OCI-LY7 (cell line): ENCODE measurements around the gene BDP1. TPM values are rescaled to one million over a fixed set of nuclear protein-coding genes. Genes with fewer than 3 reads are reported as not detected.

ENCODE experiments used
- BruUV-seq: library from RNA; stranded (reverse); fragments of 400-500 nt; replicated peaks from 2 replicates; lab custom pipeline; 2021; lab: Mats Ljungman, UMichigan
- CTCF ChIA-PET: fragments of 300-600 bp; sonication (Branson Sonifier 250); formaldehyde crosslinking; loops from one replicate; lab custom pipeline; 2022; ENCODE audit warnings: antibody characterized with exemption; ENCODE audit not compliant: unreplicated experiment; lab: Charles Lee
- POLR2A ChIA-PET: fragments of 300-600 bp; sonication (Branson Sonifier 250); formaldehyde crosslinking; loops from one replicate; lab custom pipeline; 2022; ENCODE audit warnings: antibody characterized with exemption; lab: Charles Lee
- DNase-seq: peaks from one replicate; pipeline ENCODE4 v3.0.0-alpha.2; 2015; ENCODE audit warnings: low spot score
- H2AFZ ChIP-seq: fragments of 200-600 bp; sonication (generic), shearing (Covaris generic); 2 replicates; pipeline ENCODE4 v1.6.1; 2014; ENCODE audit warnings: mild to moderate bottlenecking, antibody characterized with exemption, low read length, moderate library complexity
- H3K27ac ChIP-seq: fragments of 200-600 bp; sonication (generic); 2 replicates; pipeline ENCODE4 v1.5.1; 2014; ENCODE audit warnings: mixed run types, low read depth, mild to moderate bottlenecking, moderate library complexity, low read length, inconsistent platforms; ENCODE audit not compliant: poor library complexity, severe bottlenecking
- H3K36me3 ChIP-seq: fragments of 200-600 bp; sonication (generic); 2 replicates; pipeline ENCODE4 v1.6.1; 2014; ENCODE audit warnings: mild to moderate bottlenecking, antibody characterized with exemption, low read length, moderate library complexity, mixed read lengths; ENCODE audit not compliant: insufficient read depth
- H3K4me1 ChIP-seq: fragments of 200-600 bp; sonication (generic); 2 replicates; pipeline ENCODE4 v1.5.1; 2014; ENCODE audit warnings: mild to moderate bottlenecking, low read length; ENCODE audit not compliant: insufficient read depth, poor library complexity, severe bottlenecking
- H3K4me2 ChIP-seq: fragments of 200-600 bp; sonication (generic); 2 replicates; pipeline ENCODE4 v1.6.1; 2014; ENCODE audit warnings: mild to moderate bottlenecking, low read length
- H3K4me3 ChIP-seq: fragments of 200-600 bp; sonication (generic); 2 replicates; pipeline ENCODE4 v1.5.1; 2014; ENCODE audit warnings: mild to moderate bottlenecking, low read depth, low read length; ENCODE audit not compliant: poor library complexity, severe bottlenecking
- H3K79me2 ChIP-seq: fragments of 200-600 bp; sonication (generic); 2 replicates; pipeline ENCODE4 v1.6.1; 2016; ENCODE audit warnings: low read depth, mild to moderate bottlenecking, low read length, moderate library complexity, mixed read lengths; ENCODE audit not compliant: insufficient read depth
- H3K9me2 ChIP-seq: fragments of 200-600 bp; sonication (generic); 2 replicates; pipeline ENCODE4 v1.6.1; 2016; ENCODE audit warnings: mild to moderate bottlenecking, low read length, mixed read lengths; ENCODE audit not compliant: insufficient read depth
- H3K9me3 ChIP-seq: fragments of 200-600 bp; sonication (generic); 2 replicates; pipeline ENCODE4 v1.6.1; 2014; ENCODE audit warnings: mild to moderate bottlenecking, mixed run types, low read length, mixed read lengths
- H4K20me1 ChIP-seq: fragments of 200-600 bp; sonication (generic); 2 replicates; pipeline ENCODE4 v1.6.1; 2014; ENCODE audit warnings: mild to moderate bottlenecking, antibody characterized with exemption, low read length, moderate library complexity, mixed read lengths; ENCODE audit not compliant: insufficient read depth
- EZH2phosphoT487 ChIP-seq: fragments of 200-600 bp; sonication (generic); IDR thresholded peaks from 2 replicates; pipeline ENCODE4 v1.6.1; 2018; ENCODE audit warnings: low read depth, borderline replicate concordance, mild to moderate bottlenecking, mixed run types, antibody characterized with exemption, low read length, moderate library complexity, mixed read lengths
- intact Hi-C: fragments of 100-400 bp; cut with micrococcal nuclease; formaldehyde crosslinking; loops from one replicate; pipeline ENCODE4 v1.10.0; 2022; ENCODE audit not compliant: unreplicated experiment
- total RNA-seq, 2 experiments: library from RNA; depleted of rRNA in 1 of 2; stranded (reverse); fragments of >200 nt in 1 of 2; shearing (Covaris generic) in 1 of 2; gene quantifications; 2 replicates each; pipeline ENCODE4 v1.2.3, GENCODE V29; 2014 to 2022
- TF ChIP-seq, protein P1 (sequence below): fragments of 200-600 bp; sonication (generic); conservative IDR thresholded peaks from 2 replicates; pipeline ENCODE4 v1.5.1; 2014; ENCODE audit warnings: mild to moderate bottlenecking, antibody characterized with exemption, low read length, moderate library complexity, mixed read lengths

BDP1 gene
- total RNA-seq, 2 experiments from 2014 or later: 29.2 to 37.3 TPM

DNA sequence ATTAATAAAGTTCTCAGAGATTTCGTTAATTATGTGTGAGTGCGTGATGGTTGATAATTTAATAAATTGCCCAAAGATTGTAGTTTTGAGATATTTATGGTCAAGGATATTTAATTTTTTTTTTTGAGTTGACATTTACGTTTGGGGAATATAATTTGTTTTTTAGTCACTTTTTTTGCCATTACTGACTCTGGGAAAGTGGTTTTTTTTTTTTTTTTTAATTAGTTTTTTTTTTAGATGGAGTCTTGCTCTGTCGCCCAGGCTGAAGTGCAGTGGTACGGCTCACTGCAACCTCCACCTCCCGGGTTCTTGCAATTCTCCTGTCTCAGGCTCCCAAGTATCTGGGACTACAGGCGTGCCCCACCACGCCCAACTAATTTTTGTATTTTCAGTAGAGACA, 1.7 kb downstream of the BDP1 start:
- Histone ChIP-seq H3K79me2 (peaks cover 38% of the 10 kb centered on the region), H2AFZ (no peak overlapping the region), H3K36me3 (peaks cover 39% of the 10 kb centered on the region), H3K27ac (no peak overlapping the region), H3K9me3 (no peaks in the 10 kb centered on the region), H3K4me2 (peak overlapping the region; percentile 95), H3K9me2 (no peaks in the 10 kb centered on the region), H4K20me1 (peaks cover 8% of the 10 kb centered on the region), H3K4me1 (peaks cover 16% of the 10 kb centered on the region), H3K4me3 (peak overlapping the region; percentile 87)
- ChIA-PET POLR2A (no interaction called here), CTCF (no interaction called here)
- DNase-seq: no peak
- no TSS peak for BruUV-seq
- intact Hi-C loops: no loop called here
- TF ChIP-seq, protein P1, sequence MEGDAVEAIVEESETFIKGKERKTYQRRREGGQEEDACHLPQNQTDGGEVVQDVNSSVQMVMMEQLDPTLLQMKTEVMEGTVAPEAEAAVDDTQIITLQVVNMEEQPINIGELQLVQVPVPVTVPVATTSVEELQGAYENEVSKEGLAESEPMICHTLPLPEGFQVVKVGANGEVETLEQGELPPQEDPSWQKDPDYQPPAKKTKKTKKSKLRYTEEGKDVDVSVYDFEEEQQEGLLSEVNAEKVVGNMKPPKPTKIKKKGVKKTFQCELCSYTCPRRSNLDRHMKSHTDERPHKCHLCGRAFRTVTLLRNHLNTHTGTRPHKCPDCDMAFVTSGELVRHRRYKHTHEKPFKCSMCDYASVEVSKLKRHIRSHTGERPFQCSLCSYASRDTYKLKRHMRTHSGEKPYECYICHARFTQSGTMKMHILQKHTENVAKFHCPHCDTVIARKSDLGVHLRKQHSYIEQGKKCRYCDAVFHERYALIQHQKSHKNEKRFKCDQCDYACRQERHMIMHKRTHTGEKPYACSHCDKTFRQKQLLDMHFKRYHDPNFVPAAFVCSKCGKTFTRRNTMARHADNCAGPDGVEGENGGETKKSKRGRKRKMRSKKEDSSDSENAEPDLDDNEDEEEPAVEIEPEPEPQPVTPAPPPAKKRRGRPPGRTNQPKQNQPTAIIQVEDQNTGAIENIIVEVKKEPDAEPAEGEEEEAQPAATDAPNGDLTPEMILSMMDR: no peak
- TF ChIP-seq EZH2phosphoT487: no peak

DNA sequence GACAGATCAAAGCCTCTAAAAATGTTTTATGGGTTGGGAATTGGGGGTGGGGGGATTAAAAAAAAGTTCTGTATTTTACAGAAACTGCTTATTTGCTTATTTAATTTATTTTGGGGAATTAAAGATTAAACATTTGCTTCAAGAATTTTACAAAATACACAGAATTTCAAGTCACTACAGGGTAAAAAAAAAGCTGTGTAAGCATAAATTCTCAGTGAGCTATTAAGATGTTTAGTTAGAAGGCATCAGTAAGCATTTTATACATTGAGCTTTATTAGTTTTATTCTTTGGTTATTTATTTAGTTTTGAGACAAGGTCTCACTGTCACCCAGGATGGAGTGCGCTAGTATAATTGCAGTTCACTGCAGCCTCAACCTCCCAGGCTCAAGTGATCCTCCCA, 5.2 kb downstream of the BDP1 start:
- no peak overlapping the region for H2AFZ ChIP-seq
- H3K9me3 ChIP-seq: no peaks in the 10 kb centered on the region
- BruUV-seq: no TSS peak
- DNase-seq: no peak
- POLR2A ChIA-PET: interaction anchor here (0.9 to 1.1 kb wide), 2 partner anchors 9 to 72 kb away, joined by 3 read pairs; no protein-coding TSS in a partner anchor
- no peaks in the 10 kb centered on the region for H3K9me2 ChIP-seq
- peaks cover 12% of the 10 kb centered on the region for H3K4me1 ChIP-seq
- H3K4me3 ChIP-seq: no peak overlapping the region
- H3K4me2 ChIP-seq: no peak overlapping the region
- H4K20me1 ChIP-seq: peaks cover 8% of the 10 kb centered on the region
- peaks cover 75% of the 10 kb centered on the region for H3K36me3 ChIP-seq
- peaks cover 38% of the 10 kb centered on the region for H3K79me2 ChIP-seq
- no peak overlapping the region for H3K27ac ChIP-seq
- intact Hi-C loops: no loop called here
- CTCF ChIA-PET: no interaction called here
- TF ChIP-seq, protein P1: no peak
- TF ChIP-seq EZH2phosphoT487: no peak

DNA sequence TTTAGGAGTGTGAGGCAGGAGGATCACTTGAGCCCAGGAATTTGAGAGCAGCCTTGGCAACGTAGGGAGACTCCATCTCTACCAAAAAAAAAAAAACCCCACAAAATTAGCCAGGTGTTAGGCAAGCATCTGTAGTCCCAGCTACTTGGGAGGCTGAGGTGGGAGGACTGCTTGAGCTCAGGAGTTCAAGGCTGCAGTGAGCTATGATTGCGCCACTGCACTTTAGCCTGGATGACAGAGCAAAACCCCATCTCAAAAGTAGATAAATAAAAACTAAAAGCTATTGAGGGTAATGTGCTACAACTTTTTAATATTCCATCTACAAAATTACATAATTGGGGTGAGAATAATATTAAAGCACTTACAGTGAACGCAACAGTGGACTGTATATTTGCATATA, 5.9 kb downstream of the BDP1 start:
- BruUV-seq: no TSS peak

More for the DNA sequence above, 5.9 kb downstream of the BDP1 start:
- Histone ChIP-seq H3K9me2 (no peaks in the 10 kb centered on the region), H3K79me2 (peaks cover 31% of the 10 kb centered on the region), H4K20me1 (peaks cover 8% of the 10 kb centered on the region), H3K36me3 (peaks cover 82% of the 10 kb centered on the region), H2AFZ (no peak overlapping the region), H3K4me2 (no peak overlapping the region), H3K4me1 (peaks cover 12% of the 10 kb centered on the region), H3K9me3 (no peaks in the 10 kb centered on the region), H3K27ac (no peak overlapping the region), H3K4me3 (no peak overlapping the region)
- intact Hi-C loops: no loop called here
- DNase-seq: no peak
- no peak for TF ChIP-seq EZH2phosphoT487
- ChIA-PET CTCF (no interaction called here), POLR2A (interaction anchor here (1.1 kb wide), 1 partner anchor 71 kb away, joined by 3 read pairs; no protein-coding TSS in a partner anchor)
